ENCODE data around the gene INPP4A. TPM values are rescaled to one million over a fixed set of nuclear protein-coding genes. Genes with fewer than 3 reads are reported as not detected.
A peak's percentile ranks its signal among the peaks of the same experiment; 100 is the strongest.

Gene INPP4A
- total RNA-seq, 1 experiment from 2014 or later = 15.2 TPM

- no peak for DNase-seq (ENCODE audit: low spot score)
- in situ Hi-C loops (cut with HindIII; ENCODE audit: low sequenced_read_pairs) = no loop called here
Observed at GRCh38 chr2:98486374-98486981, 41.8 kb downstream of the INPP4A start.

- DNase-seq (ENCODE audit: low spot score) = no peak
- in situ Hi-C loops (cut with HindIII; ENCODE audit: low sequenced_read_pairs) = no loop called here
Observed at GRCh38 chr2:98487101-98487805, 42.6 kb downstream of the INPP4A start.

GRCh38 chr2:98487806-98488189, 43.1 kb downstream of the INPP4A start:
- no peak for DNase-seq (ENCODE audit: low spot score)
- in situ Hi-C loops (cut with HindIII; ENCODE audit: low sequenced_read_pairs) = no loop called here

- in situ Hi-C loops (cut with HindIII; ENCODE audit: low sequenced_read_pairs) = no loop called here
Observed at GRCh38 chr2:98488252-98488651, 43.6 kb downstream of the INPP4A start.

GRCh38 chr2:98489486-98489885, 44.8 kb downstream of the INPP4A start:
- in situ Hi-C loops (cut with HindIII; ENCODE audit: low sequenced_read_pairs) = no loop called here
- no peak for DNase-seq (ENCODE audit: low spot score)

More at GRCh38 chr2:98488252-98488651, 43.6 kb downstream of the INPP4A start:
- no peak for DNase-seq (ENCODE audit: low spot score)

- no peak for DNase-seq (ENCODE audit: low spot score)
- in situ Hi-C loops (cut with HindIII; ENCODE audit: low sequenced_read_pairs) = no loop called here
Observed at GRCh38 chr2:98489971-98490962, 45.6 kb downstream of the INPP4A start.

GRCh38 chr2:98492441-98492840, 47.8 kb downstream of the INPP4A start:
- DNase-seq (ENCODE audit: low spot score) = no peak
- in situ Hi-C loops (cut with HindIII; ENCODE audit: low sequenced_read_pairs) = no loop called here

- DNase-seq (ENCODE audit: low spot score) = no peak
- in situ Hi-C loops (cut with HindIII; ENCODE audit: low sequenced_read_pairs) = no loop called here
Observed at GRCh38 chr2:98494699-98495098, 50.0 kb downstream of the INPP4A start.

GRCh38 chr2:98496750-98497493, 52.3 kb downstream of the INPP4A start:
- no peak for DNase-seq (ENCODE audit: low spot score)
- in situ Hi-C loops (cut with HindIII; ENCODE audit: low sequenced_read_pairs) = no loop called here

- peak; percentile 83 for DNase-seq (ENCODE audit: low spot score)
- in situ Hi-C loops (cut with HindIII; ENCODE audit: low sequenced_read_pairs) = no loop called here
Observed at GRCh38 chr2:98498703-98499440, 54.2 kb downstream of the INPP4A start.

GRCh38 chr2:98500561-98500960, 55.9 kb downstream of the INPP4A start:
- DNase-seq (ENCODE audit: low spot score) = no peak
- in situ Hi-C loops (cut with HindIII; ENCODE audit: low sequenced_read_pairs) = no loop called here

- DNase-seq (ENCODE audit: low spot score) = no peak
- in situ Hi-C loops (cut with HindIII; ENCODE audit: low sequenced_read_pairs) = no loop called here
Observed at GRCh38 chr2:98501223-98501622, 56.6 kb downstream of the INPP4A start.

- no peak for DNase-seq (ENCODE audit: low spot score)
- in situ Hi-C loops (cut with HindIII; ENCODE audit: low sequenced_read_pairs) = no loop called here
Observed at GRCh38 chr2:98501876-98502275, 57.2 kb downstream of the INPP4A start.

GRCh38 chr2:98502556-98503335, 58.1 kb downstream of the INPP4A start:
- in situ Hi-C loops (cut with HindIII; ENCODE audit: low sequenced_read_pairs) = no loop called here
- no peak for DNase-seq (ENCODE audit: low spot score)

- no peak for DNase-seq (ENCODE audit: low spot score)
- in situ Hi-C loops (cut with HindIII; ENCODE audit: low sequenced_read_pairs) = no loop called here
Observed at GRCh38 chr2:98503481-98504105, 58.9 kb downstream of the INPP4A start.

GRCh38 chr2:98504381-98505109, 59.9 kb downstream of the INPP4A start:
- in situ Hi-C loops (cut with HindIII; ENCODE audit: low sequenced_read_pairs) = no loop called here

GRCh38 chr2:98505311-98505808, 60.7 kb downstream of the INPP4A start:
- in situ Hi-C loops (cut with HindIII; ENCODE audit: low sequenced_read_pairs) = no loop called here
- no peak for DNase-seq (ENCODE audit: low spot score)

More at GRCh38 chr2:98504381-98505109, 59.9 kb downstream of the INPP4A start:
- peak; percentile 58 for DNase-seq (ENCODE audit: low spot score)
